Measurements from ENCODE around the gene NCAM1.

NCAM1 gene

DNA sequence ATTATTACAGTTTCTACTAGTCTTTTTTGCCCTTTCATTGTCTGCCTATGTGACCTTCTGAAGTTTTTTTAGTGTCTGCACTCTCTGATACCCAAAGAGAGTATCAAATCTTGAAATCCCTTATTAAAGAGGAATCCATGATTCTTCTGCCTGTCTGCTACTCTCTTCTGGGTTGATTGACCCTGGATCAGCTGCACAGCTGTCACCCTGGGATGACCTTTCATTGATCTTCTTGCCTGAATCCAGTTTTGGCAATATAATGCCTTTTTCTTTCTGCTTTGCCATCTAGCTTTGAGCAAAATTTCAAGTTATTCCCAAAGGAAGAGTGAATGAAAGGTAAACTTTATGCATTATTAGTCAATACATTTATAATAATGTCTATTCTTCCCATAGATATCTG, 32.6 kb downstream of the NCAM1 start:
- TF ChIP-seq, protein P1, sequence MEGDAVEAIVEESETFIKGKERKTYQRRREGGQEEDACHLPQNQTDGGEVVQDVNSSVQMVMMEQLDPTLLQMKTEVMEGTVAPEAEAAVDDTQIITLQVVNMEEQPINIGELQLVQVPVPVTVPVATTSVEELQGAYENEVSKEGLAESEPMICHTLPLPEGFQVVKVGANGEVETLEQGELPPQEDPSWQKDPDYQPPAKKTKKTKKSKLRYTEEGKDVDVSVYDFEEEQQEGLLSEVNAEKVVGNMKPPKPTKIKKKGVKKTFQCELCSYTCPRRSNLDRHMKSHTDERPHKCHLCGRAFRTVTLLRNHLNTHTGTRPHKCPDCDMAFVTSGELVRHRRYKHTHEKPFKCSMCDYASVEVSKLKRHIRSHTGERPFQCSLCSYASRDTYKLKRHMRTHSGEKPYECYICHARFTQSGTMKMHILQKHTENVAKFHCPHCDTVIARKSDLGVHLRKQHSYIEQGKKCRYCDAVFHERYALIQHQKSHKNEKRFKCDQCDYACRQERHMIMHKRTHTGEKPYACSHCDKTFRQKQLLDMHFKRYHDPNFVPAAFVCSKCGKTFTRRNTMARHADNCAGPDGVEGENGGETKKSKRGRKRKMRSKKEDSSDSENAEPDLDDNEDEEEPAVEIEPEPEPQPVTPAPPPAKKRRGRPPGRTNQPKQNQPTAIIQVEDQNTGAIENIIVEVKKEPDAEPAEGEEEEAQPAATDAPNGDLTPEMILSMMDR (IDR thresholded peaks at IDR 0.05): no peak
- TF ChIP-seq ZFX (IDR thresholded peaks at IDR 0.05; ENCODE audit: borderline replicate concordance): no peak
- H3K27ac ChIP-seq: no peak overlapping the region

DNA sequence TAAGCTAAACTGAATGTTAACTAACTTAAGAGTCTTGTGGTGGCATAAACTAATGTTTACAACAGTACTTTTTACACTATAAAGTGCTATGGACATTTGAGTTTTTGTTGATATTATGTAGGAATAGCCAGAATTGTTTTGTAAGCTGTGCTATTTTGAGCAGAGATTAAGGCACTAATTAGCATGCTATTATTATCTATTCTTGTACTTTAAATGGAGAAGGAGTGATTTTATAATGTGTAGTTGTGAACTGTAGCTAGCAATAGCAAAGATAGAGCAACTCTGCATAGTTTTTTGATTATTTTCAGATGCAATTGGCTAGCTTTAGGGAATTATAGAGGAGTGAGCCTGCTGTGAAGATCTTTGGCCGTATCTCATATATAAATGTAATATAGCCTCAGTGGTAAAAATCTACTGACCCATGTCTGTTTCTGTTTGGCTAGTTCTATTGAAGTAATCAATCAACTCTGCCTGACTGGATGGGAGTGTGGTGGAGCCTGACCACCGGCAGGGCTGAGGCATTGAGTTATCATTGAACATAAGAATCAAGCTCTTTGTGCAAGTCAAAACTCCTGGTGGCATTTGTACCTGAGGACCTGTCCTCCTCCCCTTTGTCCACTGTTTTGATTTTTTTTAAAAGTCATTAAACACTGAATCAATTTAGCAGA, 34.3 kb downstream of the NCAM1 start:
- H3K27ac ChIP-seq: no peak overlapping the region
- TF ChIP-seq ZFX (IDR thresholded peaks at IDR 0.05; ENCODE audit: borderline replicate concordance): no peak
- TF ChIP-seq, protein P1 (IDR thresholded peaks at IDR 0.05): no peak

DNA sequence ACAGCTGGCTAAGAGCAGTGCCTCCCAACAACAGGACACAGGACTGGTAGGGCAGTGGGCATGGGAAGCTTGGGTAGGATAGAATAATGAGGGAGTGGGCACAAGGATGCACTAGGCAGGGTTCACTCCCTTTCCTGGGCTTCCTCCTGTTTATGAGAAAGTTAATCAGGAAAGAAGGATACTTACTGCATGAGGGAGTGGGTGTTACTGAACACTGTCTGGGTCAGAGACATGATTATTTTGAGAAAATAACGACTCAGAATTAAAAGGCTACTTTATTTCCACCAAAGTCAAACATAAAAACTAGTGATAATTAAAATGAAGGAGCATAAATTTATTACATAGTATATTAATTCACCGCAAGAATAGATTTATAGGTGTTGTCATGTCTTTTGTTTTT, 35.8 kb downstream of the NCAM1 start:
- H3K27ac ChIP-seq: no peak overlapping the region
- TF ChIP-seq, protein P1 (IDR thresholded peaks at IDR 0.05): no peak
- no peak for TF ChIP-seq ZFX (IDR thresholded peaks at IDR 0.05; ENCODE audit: borderline replicate concordance)

GRCh38 chr11:112997857-112998466, 36.7 kb downstream of the NCAM1 start:
- no peak overlapping the region for H3K27ac ChIP-seq
- TF ChIP-seq, protein P1 (IDR thresholded peaks at IDR 0.05): no peak
- no peak for TF ChIP-seq ZFX (IDR thresholded peaks at IDR 0.05; ENCODE audit: borderline replicate concordance)

DNA sequence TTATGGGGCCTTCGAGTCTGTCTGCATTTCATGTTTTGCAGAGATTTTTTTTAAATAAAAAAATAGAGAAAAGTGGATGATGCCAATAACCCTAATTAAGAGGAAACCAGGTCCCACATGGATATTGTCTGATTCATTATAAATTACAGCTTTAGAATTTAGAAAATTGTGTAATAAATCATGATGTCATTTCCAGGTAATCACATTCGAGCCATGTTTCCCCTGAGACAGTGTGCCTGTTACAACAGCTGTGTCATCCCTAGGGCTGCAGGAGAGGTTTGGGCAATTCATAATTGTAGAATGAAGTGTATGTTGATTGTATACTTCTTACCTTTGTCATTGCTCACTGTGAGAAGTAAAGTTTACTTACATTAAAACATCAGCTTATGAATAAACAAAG, 38.3 kb downstream of the NCAM1 start:
- TF ChIP-seq, protein P1 (IDR thresholded peaks at IDR 0.05): no peak
- no peak for TF ChIP-seq ZFX (IDR thresholded peaks at IDR 0.05; ENCODE audit: borderline replicate concordance)
- no peak overlapping the region for H3K27ac ChIP-seq

- no peak overlapping the region for H3K27ac ChIP-seq
- TF ChIP-seq, protein P1 (IDR thresholded peaks at IDR 0.05): no peak
- TF ChIP-seq ZFX (IDR thresholded peaks at IDR 0.05; ENCODE audit: borderline replicate concordance): no peak
These were observed 40.5 kb downstream of the NCAM1 start for GRCh38 chr11:113001709-113002108.

DNA sequence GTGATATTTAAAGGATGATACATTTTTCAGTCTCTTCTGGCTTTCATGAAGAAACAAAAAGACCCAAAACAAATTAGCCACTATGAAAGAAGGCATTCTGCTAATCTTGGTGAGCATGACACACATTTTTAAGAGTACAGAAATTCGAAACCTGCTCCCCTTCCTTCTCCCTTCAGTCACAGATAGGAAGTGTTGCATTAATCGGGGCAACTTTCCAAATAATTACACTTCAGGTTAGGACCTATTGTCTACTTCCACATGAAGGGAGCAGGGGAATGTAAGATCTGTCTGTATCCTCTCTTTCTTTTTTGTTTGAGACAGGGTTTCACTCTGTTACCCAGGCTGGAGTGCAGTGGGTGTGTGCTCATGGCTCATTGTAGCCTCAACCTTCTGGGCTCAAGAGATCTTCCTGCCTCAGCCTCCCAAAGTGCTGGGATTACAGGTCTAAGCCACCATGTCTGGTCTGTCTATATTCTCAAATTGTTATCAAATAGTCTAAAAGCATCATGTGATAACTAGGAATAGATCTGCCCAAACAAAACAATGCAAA, 45.8 kb downstream of the NCAM1 start:
- H3K27ac ChIP-seq: no peak overlapping the region
- TF ChIP-seq ZFX (IDR thresholded peaks at IDR 0.05; ENCODE audit: borderline replicate concordance): no peak
- TF ChIP-seq, protein P1 (IDR thresholded peaks at IDR 0.05): no peak

Data from 22Rv1 (cell line).